ENCODE data around the gene COL9A3.

Gene COL9A3

GRCh38 chr20:62814060-62814708 lies 2.7 kb upstream of the COL9A3 start:
- DNase-seq (ENCODE audit: low read depth in 1 of 2, low spot score in 1 of 2), result no peak
- Histone ChIP-seq H3K27me3 (ENCODE audit: insufficient read depth, poor library complexity, severe bottlenecking) (peaks cover 21% of the 10 kb centered on the region), H3K27ac (replicated peaks) (no peak overlapping the region), H3K4me3 (replicated peaks; ENCODE audit: insufficient read depth, low read length) (no peak overlapping the region)
- TF ChIP-seq CTCF (IDR thresholded peaks at IDR 0.05; ENCODE audit: insufficient read depth, low read length), result no peak
- no peak for TF ChIP-seq POLR2AphosphoS5 (IDR thresholded peaks at IDR 0.05; ENCODE audit: low read depth)
- no peak for TF ChIP-seq SPI1 (IDR thresholded peaks at IDR 0.05; ENCODE audit: borderline replicate concordance, low read depth)
- TF ChIP-seq REST (IDR thresholded peaks at IDR 0.05; ENCODE audit: insufficient replicate concordance, low read depth), result no peak
- TF ChIP-seq GABPA (IDR thresholded peaks at IDR 0.05; ENCODE audit: low read depth), result no peak

- Histone ChIP-seq H3K27ac (replicated peaks) (no peak overlapping the region), H3K27me3 (ENCODE audit: insufficient read depth, poor library complexity, severe bottlenecking) (peaks cover 21% of the 10 kb centered on the region), H3K4me3 (replicated peaks; ENCODE audit: insufficient read depth, low read length) (no peak overlapping the region)
- TF ChIP-seq POLR2AphosphoS5 (IDR thresholded peaks at IDR 0.05; ENCODE audit: low read depth) (no peak), GABPA (IDR thresholded peaks at IDR 0.05; ENCODE audit: low read depth) (no peak), CTCF (IDR thresholded peaks at IDR 0.05; ENCODE audit: insufficient read depth, low read length) (no peak), SPI1 (IDR thresholded peaks at IDR 0.05; ENCODE audit: borderline replicate concordance, low read depth) (no peak), REST (IDR thresholded peaks at IDR 0.05; ENCODE audit: insufficient replicate concordance, low read depth) (no peak)
- DNase-seq (ENCODE audit: low read depth in 1 of 2, low spot score in 1 of 2), result no peak
Measured at GRCh38 chr20:62814709-62815065, 2.2 kb upstream of the COL9A3 start.

- H3K4me3 ChIP-seq (replicated peaks; ENCODE audit: insufficient read depth, low read length), result no peak overlapping the region
- no peak for TF ChIP-seq CTCF (IDR thresholded peaks at IDR 0.05; ENCODE audit: insufficient read depth, low read length)
- TF ChIP-seq SPI1 (IDR thresholded peaks at IDR 0.05; ENCODE audit: borderline replicate concordance, low read depth), result no peak
- no peak for TF ChIP-seq REST (IDR thresholded peaks at IDR 0.05; ENCODE audit: insufficient replicate concordance, low read depth)
- no peak for TF ChIP-seq GABPA (IDR thresholded peaks at IDR 0.05; ENCODE audit: low read depth)
- TF ChIP-seq POLR2AphosphoS5 (IDR thresholded peaks at IDR 0.05; ENCODE audit: low read depth), result no peak
- no peak overlapping the region for H3K27ac ChIP-seq (replicated peaks)
- peaks cover 21% of the 10 kb centered on the region for H3K27me3 ChIP-seq (ENCODE audit: insufficient read depth, poor library complexity, severe bottlenecking)
- DNase-seq (ENCODE audit: low read depth in 1 of 2, low spot score in 1 of 2), result no peak
Measured at GRCh38 chr20:62815066-62815991, 1.5 kb upstream of the COL9A3 start.

Measured in HL-60 (cell line).